Right renal pelvis (tissue), 4 donors: ENCODE measurements around the gene OXCT2. TPM values are rescaled to one million over a fixed set of nuclear protein-coding genes. Genes with fewer than 3 reads are reported as not detected.
"Not testable (repeated sequence)": the region's sequence is repeated elsewhere in the genome, so short reads cannot be mapped to it uniquely, and the experiment has no call there.

Experiments
- DNase-seq, 4 donors: peaks; one replicate each; pipeline ENCODE4 v3.0.0-alpha.2; 2013; ENCODE audit warnings: low read depth in 4 of 4, low spot score in 3 of 4, missing footprints in 1 of 4
- polyA plus RNA-seq, 4 donors: library from polyadenylated mRNA; unstranded; fragments of 120-200 nt; gene quantifications; one replicate each; pipeline ENCODE4 v1.2.1, GENCODE V29; 2013; ENCODE audit not compliant: insufficient read length in 4 of 4

Gene OXCT2
- polyA plus RNA-seq, 4 donors, result 0.17 to 0.47 (median 0.25) TPM

DNA sequence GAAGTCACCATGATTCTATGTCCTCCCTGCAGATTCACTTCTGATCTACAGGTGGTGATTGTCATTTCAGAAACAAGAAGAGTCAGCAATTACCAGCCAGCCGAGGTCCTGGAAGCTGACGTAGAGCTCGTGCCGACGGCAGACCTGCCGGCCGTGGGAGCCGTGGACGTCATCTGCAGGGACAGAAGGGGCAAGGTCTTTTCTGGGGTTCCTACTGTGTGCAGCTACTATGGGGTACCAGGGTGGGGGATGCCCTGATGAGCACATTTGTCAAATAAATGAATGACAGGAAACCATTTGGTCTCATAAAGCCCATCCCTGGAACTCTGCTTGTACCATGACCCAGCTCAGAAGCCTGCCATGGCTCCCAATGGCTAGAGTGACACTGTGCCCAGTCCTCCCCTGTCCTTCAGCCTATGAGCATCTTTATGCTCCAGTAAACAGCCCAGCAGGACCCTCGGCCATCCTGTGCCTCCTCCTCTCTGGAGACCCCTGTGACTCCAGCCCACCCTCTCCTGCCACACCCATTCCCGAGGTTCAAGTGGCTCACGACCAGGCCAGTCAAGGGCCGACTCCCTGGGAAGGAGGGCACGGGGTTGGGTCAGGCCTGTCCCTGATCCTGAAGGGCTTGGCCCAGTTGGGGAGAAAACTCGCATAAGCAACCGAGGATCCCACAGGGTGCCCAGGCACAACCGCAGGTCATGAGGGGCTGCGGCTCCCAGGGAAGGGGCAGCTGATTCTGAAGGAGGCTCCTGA is 7.4 kb downstream of the OXCT2 start:
- DNase-seq, result not testable (repeated sequence)

DNA sequence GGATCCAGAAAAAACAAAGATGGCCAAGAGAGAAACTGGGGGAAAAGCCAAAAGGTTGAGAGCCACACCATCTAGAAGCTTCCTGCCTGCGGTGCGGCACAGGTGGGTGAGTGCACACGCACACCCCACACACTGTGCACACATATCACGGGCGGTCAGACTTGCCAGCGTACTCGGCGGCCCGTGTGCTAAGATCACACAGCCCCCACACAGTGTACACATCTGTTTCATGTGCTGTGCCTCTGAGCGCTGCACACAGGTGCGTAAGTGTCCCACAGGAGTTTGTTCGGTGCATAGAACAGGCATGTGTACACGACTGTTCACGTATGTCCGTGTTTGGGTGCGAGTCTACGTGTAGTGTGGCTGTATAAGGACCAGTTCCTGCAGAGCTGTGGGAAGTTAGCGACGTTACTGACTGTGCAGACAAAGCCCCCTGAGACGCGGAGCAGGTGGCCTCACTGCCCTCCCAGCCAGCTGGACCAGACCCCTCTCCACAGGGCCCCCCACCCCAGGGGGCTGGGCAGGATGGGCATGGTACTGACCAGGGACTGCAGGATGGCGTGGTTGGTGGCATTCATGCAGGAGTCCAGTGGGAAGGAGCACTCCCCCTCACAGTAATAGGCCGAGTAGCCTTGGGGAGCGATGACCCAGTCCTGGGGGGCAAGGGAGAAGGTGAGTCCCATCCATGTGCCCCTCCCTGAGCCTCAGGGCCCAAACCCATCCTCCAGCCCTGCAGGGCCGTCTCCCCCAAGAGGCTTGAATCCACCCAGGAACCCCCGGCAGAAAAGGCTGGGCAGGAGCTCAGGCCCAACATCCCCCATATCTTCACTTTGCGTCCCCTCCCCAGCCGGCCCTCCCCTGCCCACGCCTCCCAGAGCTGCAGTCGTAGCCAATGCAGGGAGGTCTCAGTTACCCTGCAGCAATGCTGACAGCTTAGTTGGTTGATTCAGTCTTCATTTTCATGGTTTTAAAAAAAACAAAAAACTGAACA is 8.3 kb downstream of the OXCT2 start:
- no peak for DNase-seq

DNA sequence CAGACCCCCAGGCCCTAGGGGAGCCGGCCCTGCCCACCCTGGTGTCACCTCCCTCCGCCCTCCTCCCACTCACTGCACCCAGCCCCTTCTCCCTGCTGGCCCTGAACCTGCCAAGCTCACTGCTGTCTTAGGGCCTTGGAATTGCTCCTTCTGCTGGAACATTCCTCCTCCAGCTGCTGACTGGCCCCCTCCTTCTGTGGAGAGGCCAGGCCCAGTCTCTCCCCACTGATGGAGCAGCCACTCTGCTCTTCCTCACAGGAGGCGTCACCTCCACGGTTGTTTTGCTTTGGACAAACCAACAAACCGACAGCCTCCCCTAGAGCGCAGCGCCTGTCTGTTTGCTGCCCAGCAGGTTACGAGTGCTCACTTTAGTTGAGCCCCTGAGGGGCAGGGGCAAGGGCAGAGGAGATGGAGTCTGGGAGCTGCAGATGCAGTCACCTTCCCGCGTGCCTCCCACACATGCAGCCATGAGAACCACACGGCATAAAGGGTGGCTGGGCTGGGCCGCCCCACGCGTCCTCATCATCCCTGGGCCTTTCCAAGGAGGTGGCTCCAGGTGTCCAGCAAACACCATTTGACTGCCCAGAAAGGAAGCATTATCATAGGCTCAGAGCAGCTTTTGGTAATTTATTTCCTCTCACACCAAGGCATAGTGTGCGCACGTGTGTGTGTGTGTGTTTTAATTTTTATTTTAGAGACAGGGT is 9.4 kb downstream of the OXCT2 start:
- no peak for DNase-seq

DNA sequence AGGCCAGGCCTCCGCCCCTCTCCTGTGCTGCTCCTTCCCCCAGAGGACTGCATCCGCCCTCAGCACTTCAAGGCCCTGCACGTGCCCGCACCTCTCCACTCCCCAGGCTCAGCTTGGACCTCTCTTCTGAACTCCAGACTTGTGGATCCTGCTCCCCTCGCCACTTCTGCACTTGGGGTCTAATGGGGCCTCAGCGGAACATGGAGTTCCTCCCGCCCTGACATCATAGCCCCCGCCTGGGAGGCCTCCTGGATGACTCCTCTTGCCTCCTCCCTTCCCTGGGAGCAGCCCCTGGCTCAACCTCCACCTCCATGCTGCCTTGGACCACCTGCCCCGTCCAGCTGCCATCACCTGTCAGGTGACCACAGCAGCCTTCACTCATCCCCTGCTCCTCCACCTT is 10.1 kb downstream of the OXCT2 start:
- DNase-seq, result no peak

DNA sequence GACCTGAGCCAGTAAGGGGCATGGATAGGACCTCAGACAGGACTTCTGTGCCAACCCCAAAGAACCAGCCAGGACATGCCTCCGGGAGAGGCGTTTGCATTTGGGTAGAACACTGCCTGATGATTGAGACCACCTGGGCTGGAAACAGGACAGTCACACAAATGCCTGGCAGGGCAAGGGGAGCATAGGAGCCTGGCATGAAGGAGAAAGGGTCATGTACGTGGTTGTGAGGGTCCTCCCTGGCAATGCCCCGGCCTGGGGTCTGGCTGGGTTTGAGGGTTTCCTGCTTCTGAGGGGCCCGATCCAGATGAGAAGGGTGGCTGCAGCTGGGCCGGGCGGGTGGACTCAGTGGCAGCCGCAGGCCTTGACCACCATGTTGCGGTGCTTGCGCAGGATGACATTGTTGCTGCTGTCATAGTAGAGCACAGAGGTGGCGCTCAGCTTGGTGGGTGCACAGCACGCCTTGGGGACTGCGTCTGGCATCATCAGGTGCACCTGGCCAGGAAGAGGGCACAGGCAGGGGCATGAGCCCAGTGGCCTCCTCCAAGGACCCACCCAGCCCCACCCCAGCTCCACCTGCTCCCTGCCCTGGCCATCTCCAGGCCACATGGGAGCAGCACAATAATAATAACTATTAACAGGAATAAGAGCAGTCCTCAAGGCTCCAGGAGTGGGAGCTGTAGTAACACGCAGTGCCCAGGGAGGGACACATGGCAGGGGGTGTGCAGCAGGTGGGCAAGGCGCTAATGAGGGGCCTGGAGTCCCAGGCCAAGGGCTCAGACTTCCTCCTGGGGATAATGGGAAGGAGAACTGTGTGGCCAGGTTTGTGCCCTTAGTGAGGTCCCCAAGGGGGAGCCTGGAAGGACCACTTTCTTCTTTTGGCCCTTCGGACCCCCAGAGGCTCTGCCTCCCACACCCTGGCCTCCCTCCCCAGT is 10.8 kb downstream of the OXCT2 start:
- DNase-seq, result no peak

DNA sequence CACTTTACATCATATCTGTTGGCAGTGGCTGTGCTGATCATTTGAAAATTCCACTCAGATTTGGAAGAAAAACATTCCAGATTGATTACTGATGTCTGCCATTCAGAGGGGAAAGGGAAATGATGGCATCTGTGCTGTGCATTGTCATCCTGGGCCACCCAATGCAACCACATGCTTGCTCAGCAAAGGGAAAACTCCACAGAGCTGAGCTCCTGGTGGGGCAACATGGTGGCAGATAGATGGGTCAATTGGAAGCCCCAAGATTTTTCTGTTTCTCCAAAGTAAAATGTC is 11.8 kb downstream of the OXCT2 start:
- no peak for DNase-seq

DNA sequence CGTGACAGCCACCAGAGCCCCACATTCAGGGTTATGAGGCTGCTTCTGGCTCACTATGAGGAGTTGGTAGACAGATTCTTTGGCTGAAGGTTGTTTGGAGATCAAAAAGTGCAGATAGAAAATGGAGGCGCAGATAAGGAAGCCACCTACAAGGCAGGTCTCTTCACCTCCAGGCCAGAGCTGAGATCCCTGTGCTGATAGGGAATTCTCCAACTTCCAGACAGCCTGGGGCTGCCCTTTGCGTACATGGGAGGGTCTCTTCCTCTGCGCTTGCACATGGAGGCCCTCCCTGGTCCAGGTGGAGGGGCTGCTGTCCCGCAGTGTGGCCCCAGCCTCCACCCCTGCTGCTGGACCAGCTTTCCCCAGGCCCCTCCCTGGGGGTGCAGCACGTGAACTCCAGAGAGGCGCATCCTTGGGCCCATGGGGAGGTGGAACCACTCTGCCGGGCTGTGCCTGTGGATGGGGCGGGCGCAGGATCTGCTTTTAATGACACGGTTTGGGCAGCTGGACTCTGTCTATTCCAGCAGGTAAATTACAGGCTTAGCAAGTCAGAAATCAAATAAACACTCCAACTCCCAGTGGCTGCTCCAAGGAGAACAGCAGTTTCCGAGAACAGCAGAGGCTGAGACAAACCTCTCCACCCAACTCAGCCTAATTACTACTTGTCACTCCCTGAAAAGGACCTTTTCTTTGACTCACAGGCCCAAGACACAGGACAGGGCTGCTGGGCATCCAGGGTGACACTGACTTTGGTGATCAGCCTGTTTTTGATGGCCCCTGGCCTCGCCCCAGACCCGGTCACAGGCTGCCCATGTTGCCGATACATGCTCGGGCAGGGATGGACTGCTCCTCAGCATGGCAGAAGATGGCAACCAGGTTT is 12.4 kb downstream of the OXCT2 start:
- DNase-seq, result no peak

DNA sequence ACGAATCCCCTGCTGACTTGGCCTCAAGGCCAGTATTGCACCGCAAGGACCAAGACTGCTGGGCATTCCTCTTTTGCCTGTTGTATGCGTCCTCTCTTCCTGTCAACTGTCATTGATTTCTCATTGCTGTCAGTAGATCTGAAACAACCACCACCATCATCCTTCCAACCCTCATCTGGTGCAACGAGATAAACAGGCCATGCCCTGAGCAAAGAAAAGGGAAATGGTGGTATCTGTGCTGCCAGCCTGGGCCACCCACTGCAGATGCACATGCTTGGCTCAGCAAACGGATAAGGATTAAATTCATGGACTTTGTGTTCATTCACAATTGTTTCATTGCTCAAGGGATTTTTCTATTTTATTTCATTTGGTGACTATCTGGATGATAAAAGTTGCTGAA is 13.6 kb downstream of the OXCT2 start:
- no peak for DNase-seq

DNA sequence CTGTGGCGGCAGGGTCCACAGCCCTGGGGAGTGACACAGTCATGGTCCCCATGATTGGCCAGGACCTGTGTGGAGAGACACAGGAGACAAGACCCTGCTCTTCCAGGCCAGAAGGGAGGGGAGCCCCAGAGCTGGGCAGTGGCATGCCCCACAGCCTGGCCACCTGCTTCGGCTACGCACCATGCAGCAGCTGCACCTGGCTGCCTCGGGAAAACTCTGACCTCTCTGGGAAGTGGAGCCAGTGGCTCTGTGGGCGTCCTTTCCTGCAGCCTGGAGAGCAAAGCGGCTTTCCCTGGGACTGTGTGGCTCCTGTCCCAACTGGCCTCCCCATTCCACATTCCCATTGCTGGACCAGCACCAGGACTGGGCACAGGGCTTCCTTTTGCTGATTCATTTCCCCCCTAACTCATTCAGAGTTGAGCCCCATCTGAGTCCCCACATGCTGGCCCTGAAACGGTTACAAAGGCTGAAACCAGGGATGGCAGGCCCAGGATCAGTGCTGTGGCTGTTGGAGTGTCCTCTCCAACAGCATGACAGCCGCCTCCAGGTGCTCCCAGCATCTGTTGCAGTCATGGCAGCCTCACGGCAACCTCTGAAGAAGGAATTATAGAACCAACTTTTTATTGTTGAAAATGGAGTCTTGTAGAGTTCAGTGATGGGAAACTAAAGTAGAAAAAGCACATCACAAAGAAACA is 15.0 kb downstream of the OXCT2 start:
- DNase-seq, result no peak

DNA sequence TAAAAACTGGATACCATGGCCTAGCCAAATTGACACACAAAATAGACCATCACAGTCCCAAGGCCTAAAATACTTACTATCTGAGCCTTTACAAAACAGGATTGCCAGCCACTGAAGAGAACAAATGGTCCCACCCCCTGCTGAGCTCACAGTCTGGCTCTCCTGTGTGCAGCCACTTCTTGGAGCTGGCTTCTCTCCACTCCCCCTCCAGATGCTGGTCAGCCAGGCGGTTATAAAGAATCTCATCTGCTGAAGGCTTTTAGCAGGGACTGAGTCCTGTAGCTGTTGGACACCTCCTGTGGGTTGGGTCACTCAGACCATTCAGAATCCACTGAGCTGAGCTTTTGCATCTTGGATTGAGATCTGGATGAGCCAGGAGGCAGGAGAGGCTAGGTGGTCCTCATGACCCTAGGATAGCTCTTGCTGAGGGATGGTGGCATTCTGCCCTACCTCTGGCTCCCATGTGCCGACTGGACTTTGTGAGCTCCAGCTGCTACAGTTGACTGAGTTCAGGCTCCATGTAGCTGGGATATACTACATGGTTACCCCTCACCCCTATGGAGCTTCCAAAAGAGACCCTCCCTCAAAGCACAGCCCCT is 16.1 kb downstream of the OXCT2 start:
- DNase-seq, result no peak

DNA sequence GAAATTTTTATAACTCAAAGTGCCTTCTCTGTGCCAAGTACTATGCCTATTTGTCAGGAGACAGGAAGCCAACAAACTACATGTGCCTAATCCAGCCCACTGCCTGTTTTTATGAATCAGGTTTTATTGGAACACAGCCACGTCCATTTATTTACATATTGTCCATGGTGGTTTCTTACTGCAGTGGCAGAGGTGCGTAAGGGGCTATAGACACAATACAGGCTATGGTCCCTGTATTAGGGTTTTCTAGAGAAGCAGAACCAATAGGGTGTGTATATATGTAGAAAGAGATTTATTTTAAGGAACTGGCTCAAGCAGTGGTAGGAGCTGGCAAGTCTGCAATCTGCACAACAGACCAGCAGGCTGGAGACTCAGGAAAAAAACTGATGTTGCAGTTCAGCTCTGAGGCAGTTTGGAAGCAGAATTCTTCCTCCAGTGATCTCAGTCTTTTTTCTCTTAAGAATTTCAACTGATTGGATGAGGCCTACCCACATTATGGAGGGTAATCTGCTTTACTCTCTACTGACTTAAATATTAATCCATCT is 17.1 kb downstream of the OXCT2 start:
- no peak for DNase-seq

DNA sequence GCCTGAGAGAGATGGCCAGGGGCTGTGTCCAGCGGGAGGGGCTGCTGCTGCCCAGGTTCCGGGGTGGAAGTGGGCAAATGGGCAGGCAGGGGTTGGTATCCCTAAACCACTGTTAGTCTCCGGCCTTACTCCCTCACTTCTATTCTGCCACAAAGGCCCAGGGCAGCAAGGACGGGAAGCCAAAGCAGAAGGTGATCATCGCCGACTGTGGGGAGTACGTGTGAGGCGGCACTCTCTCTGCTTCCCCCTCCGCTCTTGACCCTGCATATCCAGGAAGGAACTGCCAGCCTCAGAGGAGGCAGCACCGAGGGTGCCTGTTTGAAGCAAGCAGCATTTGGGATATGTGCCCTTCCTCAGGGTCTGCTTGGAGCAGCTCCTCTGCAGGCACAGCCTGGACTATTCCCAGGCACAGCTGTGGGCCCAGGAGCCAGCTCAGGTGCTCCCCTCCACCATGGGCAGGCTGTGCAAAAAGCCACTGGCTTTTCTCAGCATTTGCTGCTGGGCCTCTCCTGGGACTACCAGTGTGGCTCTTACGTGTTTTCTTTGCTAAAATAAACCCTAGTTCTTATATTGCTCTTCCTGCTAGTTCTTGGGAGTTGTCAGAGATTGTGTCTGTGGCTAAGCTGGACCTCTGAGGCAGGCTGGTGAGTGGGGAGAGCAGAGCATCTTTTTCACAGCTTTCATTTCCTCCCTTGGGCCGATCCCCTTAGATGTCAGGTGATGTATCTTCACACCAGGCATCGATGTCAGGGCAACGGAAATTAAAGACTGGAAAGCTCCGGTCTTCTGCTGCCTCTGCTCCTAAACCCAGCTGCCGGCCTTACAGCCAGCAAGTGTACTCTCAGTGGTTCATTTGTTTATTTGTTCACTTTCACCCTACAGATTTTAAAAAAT is 17.8 kb downstream of the OXCT2 start:
- DNase-seq, result no peak

DNA sequence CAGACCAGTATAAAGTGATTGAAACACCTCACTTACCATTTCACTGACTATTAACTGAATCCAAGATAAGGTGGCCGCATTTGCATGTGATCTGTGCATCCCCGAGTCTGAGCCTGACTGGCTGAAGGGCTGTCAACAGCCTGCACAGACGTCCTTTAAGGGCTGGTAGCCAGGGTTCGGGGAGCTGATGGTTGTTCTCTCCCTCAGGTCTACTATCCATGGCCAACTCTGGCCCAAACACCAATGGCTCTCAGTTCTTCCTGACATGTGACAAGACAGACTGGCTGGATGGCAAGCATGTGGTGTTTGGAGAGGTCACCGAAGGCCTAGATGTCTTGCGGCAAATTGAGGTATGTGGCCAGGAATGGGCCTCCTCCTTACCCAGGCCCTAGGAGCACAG is 18.4 kb downstream of the OXCT2 start:
- no peak for DNase-seq

DNA sequence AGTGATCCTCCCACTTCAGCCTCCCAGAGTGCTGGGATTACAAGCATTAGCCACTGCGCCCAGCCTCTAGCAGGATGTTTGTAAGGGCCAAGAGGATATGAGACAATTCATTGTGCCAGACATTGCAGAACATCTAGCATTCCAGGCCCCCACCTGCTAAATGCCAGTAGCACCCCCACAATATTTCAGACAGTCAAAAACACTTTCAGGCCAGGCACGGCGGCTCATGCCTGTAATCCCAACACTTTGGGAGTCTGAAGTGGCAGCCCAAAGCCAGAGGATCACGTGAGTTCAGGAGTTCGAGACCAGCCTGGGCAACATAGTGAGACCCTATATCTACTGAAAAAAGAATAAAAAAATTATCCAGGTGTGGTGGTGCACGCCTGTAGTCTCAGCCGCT is 19.6 kb downstream of the OXCT2 start:
- no peak for DNase-seq

DNA sequence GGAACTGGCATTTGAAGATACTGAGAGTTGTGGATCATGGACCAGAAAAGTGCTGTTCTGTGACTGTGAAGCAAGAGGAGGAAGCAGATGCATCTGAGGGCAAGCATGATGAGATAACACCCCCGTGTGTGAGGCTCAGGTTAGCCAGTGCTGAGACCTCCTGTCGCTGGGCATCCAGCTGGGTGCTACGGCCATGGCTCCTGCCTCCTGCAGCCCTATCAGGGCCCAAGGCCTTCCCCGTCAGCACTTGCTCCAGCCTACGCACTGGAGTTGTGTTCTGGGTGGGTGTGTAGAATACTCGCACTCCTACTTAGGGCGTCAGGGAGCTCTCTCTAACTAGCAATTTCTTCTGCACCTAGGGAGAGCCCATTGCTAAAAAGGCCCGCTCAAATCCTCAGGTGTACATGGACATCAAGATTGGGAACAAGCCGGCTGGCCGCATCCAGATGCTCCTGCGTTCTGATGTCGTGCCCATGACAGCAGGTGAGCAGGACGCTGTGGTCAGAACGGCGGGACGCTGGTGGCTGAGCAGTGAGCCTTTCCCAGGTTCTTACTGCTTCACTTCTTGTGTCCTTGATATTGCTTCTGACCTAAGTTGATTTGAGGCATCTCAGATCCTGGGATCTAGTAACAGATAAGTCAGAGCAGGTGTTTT is 26.0 kb downstream of the OXCT2 start:
- no peak for DNase-seq

DNA sequence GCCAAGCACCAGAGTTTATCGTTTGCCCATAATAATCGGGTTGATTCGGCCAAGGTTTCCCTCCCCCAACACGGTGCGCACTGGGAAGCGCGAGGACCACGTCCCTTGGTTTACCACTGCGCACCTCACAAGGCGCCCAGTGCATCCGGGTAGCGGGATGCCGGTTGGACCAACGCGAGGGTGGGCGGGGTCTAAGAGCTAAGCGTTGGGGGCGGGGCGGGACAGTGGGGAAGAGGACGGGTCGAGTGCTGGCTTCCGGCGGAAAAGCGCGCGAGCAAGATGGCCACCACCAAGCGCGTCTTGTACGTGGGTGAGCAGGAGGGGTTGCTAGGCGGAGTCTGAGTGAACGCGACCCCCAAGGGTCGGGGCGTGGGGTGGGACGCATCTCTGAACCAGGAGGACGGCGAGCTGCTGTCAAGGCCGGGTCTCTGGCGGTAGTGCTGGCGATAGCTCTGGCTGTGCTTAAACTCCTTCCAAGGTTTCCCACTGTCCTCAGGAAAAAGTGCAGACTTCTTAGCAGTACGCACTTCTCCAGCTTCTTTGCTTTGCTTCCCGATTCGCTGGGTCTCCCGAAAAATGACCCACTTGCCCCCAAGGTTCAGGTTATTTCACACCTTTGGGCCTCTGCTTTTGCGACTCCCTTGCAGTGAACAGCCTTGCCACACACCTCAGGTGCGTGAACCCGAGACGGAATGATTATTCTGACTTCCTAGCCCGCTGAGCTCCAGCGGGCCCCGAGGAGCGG is 32.4 kb downstream of the OXCT2 start, which contains the start of gene PPIE:
Gene PPIE (plus strand): TSS at position 261 of the 745 bp plus-strand sequence. CDS start 19 bp downstream, at position 280.
- DNase-seq, result peak; percentile 78 to 86 (median 80)
